H1 (cell line): ENCODE data around the gene BBS9. TPM values are rescaled to one million over a fixed set of nuclear protein-coding genes. Genes with fewer than 3 reads are reported as not detected.

Source experiments
- CTCF ChIA-PET: fragments of 300-600 bp; sonication (Branson Sonifier 250); formaldehyde crosslinking; loops from one replicate; lab custom pipeline; 2021; ENCODE audit not compliant: partially characterized antibody; lab: Charles Lee
- POLR2A ChIA-PET: fragments of 300-600 bp; sonication (Branson Sonifier 250); formaldehyde crosslinking; loops from one replicate; lab custom pipeline; 2021; ENCODE audit warnings: inconsistent platforms; ENCODE audit not compliant: partially characterized antibody; lab: Charles Lee
- DNase-seq, 2 experiments: peaks; one replicate each; pipeline versions ENCODE4 v3.0.0 to v3.0.0-alpha.2; 2010 to 2022; ENCODE audit warnings: low spot score in 2 of 2, low read depth in 1 of 2, mixed read lengths in 1 of 2
- FAIRE-seq: peaks from 2 replicates; lab custom pipeline; 2011; peaks lifted over from hg19 to GRCh38; lab: Jason Lieb, UNC
- H2AFZ ChIP-seq: 2 replicates; pipeline ENCODE4 v1.8.1; 2012; ENCODE audit warnings: low read length, inconsistent platforms
- H2AK5ac ChIP-seq: 2 replicates; pipeline ENCODE4 v1.6.1; 2013; ENCODE audit warnings: low read depth, low read length
- H2BK120ac ChIP-seq: replicated peaks from 2 replicates; pipeline ENCODE3; 2013; ENCODE audit warnings: low read depth, low read length, inconsistent platforms
- H2BK12ac ChIP-seq: 2 replicates; pipeline ENCODE4 v1.6.1; 2013; ENCODE audit warnings: low read depth, low read length
- H2BK15ac ChIP-seq: 2 replicates; pipeline ENCODE4 v1.6.1; 2013; ENCODE audit warnings: low read length
- H2BK20ac ChIP-seq: 2 replicates; pipeline ENCODE4 v1.6.1; 2013; ENCODE audit warnings: low read length
- H2BK5ac ChIP-seq: 2 replicates; pipeline ENCODE4 v1.6.1; 2013; ENCODE audit warnings: low read depth, low read length
- H3K14ac ChIP-seq: 2 replicates; pipeline ENCODE4 v1.6.1; 2013; ENCODE audit warnings: inconsistent platforms; ENCODE audit not compliant: insufficient read length
- H3K18ac ChIP-seq: 2 replicates; pipeline ENCODE4 v1.6.1; 2013; ENCODE audit warnings: low read length; ENCODE audit errors: extremely low read depth
- H3K23ac ChIP-seq: 2 replicates; pipeline ENCODE4 v1.6.1; 2013; ENCODE audit warnings: inconsistent platforms; ENCODE audit not compliant: insufficient read length
- H3K23me2 ChIP-seq: 2 replicates; pipeline ENCODE4 v1.6.1; 2013; ENCODE audit warnings: low read depth, low read length
- H3K27ac ChIP-seq: 2 replicates; pipeline ENCODE4 v1.6.1; 2011; ENCODE audit warnings: low read depth, low read length, inconsistent platforms
- H3K27me3 ChIP-seq, 4 experiments: replicated peaks in 1 of 4; 1 replicate in 1 of 4; 2 replicates in 3 of 4; pipeline versions ENCODE4 v1.6.1 to v1.8.1; 2011 to 2013; ENCODE audit warnings: low read length in 3 of 4, mild to moderate bottlenecking in 3 of 4, inconsistent platforms in 2 of 4, mixed read lengths in 2 of 4, moderate library complexity in 1 of 4; ENCODE audit not compliant: control insufficient read depth in 3 of 4, insufficient read depth in 3 of 4; ENCODE audit errors: extremely low read depth in 1 of 4
- H3K36me3 ChIP-seq, 4 experiments: 2 replicates each; pipeline versions ENCODE4 v1.6.1 to v1.8.1; 2011 to 2013; ENCODE audit warnings: mild to moderate bottlenecking in 4 of 4, low read length in 3 of 4, moderate library complexity in 2 of 4, control low read depth in 1 of 4, inconsistent platforms in 1 of 4; ENCODE audit not compliant: insufficient read depth in 4 of 4, control insufficient read depth in 2 of 4
- H3K4ac ChIP-seq: replicated peaks from 2 replicates; pipeline ENCODE3; 2013; ENCODE audit warnings: low read length, low read depth, mixed read lengths, inconsistent platforms; ENCODE audit not compliant: insufficient read length
- H3K4me1 ChIP-seq, 4 experiments: replicated peaks in 1 of 4; 1 replicate in 1 of 4; 2 replicates in 3 of 4; pipeline versions ENCODE4 v1.6.1 to v1.8.1; 2011 to 2013; ENCODE audit warnings: low read length in 3 of 4, inconsistent platforms in 2 of 4, mixed read lengths in 1 of 4; ENCODE audit not compliant: insufficient read depth in 4 of 4, control insufficient read depth in 3 of 4
- H3K4me2 ChIP-seq, 2 experiments: 2 replicates each; pipeline versions ENCODE4 v1.6.1 to v1.8.1; 2011 to 2013; ENCODE audit warnings: low read depth in 2 of 2, low read length in 2 of 2, control low read depth in 1 of 2, inconsistent platforms in 1 of 2, mild to moderate bottlenecking in 1 of 2; ENCODE audit not compliant: insufficient read depth in 1 of 2
- H3K4me3 ChIP-seq, 4 experiments: fragments of 200-600, 300-600 bp in 1 of 4; sonication (generic), shearing (Covaris generic), sonication (Bioruptor Twin) in 1 of 4; 2 replicates each; pipeline versions ENCODE4 v1.5.1 to v1.8.1; 2011 to 2016; ENCODE audit warnings: low read length in 4 of 4, low read depth in 3 of 4, control low read depth in 2 of 4, inconsistent platforms in 2 of 4, mild to moderate bottlenecking in 2 of 4, mixed read lengths in 1 of 4, moderate library complexity in 1 of 4; ENCODE audit not compliant: insufficient read depth in 2 of 4; ENCODE audit errors: extremely low read depth in 1 of 4
- H3K56ac ChIP-seq: replicated peaks from 2 replicates; pipeline ENCODE3; 2013; ENCODE audit warnings: low read depth, mild to moderate bottlenecking, mixed read lengths, low read length, inconsistent platforms; ENCODE audit not compliant: insufficient read length
- H3K79me1 ChIP-seq: 2 replicates; pipeline ENCODE4 v1.6.1; 2013; ENCODE audit warnings: low read depth, low read length, control low read depth
- H3K79me2 ChIP-seq, 2 experiments: 2 replicates each; pipeline versions ENCODE4 v1.6.1 to v1.8.1; 2012 to 2013; ENCODE audit warnings: low read length in 2 of 2, mild to moderate bottlenecking in 2 of 2, inconsistent platforms in 1 of 2; ENCODE audit not compliant: insufficient read depth in 2 of 2, control insufficient read depth in 1 of 2
- H3K9ac ChIP-seq, 4 experiments: replicated peaks in 1 of 4; 1 replicate in 1 of 4; 2 replicates in 3 of 4; pipeline versions ENCODE4 v1.6.1 to v1.8.1; 2011 to 2013; ENCODE audit warnings: low read depth in 3 of 4, low read length in 3 of 4, control low read depth in 2 of 4, mild to moderate bottlenecking in 2 of 4, moderate library complexity in 2 of 4, inconsistent platforms in 1 of 4; ENCODE audit errors: extremely low read depth in 1 of 4
- H3K9me3 ChIP-seq, 2 experiments: 2 replicates each; pipeline versions ENCODE4 v1.6.1 to v1.8.1; 2012 to 2013; ENCODE audit warnings: mild to moderate bottlenecking in 2 of 2, moderate library complexity in 2 of 2, control low read depth in 1 of 2, inconsistent platforms in 1 of 2, low read depth in 1 of 2, low read length in 1 of 2, mixed read lengths in 1 of 2; ENCODE audit not compliant: insufficient read depth in 2 of 2
- H4K20me1 ChIP-seq, 2 experiments: replicated peaks in 1 of 2; 2 replicates each; pipeline versions ENCODE3 to v1.8.1; 2011 to 2013; ENCODE audit warnings: inconsistent platforms in 2 of 2, low read length in 2 of 2, mild to moderate bottlenecking in 1 of 2; ENCODE audit not compliant: insufficient read depth in 2 of 2, control insufficient read depth in 1 of 2
- H4K5ac ChIP-seq: 2 replicates; pipeline ENCODE4 v1.6.1; 2013; ENCODE audit warnings: low read length, low read depth, mixed read lengths, inconsistent platforms; ENCODE audit not compliant: insufficient read length
- H4K8ac ChIP-seq: 2 replicates; pipeline ENCODE4 v1.8.0; 2013; ENCODE audit warnings: mild to moderate bottlenecking, moderate library complexity, low read length, inconsistent platforms; ENCODE audit not compliant: insufficient read depth; ENCODE audit errors: extremely low read depth
- H4K91ac ChIP-seq: replicated peaks from 2 replicates; pipeline ENCODE3; 2013; ENCODE audit warnings: low read length, mixed read lengths, inconsistent platforms; ENCODE audit not compliant: insufficient read length
- USF2 ChIP-seq: IDR thresholded peaks from 2 replicates; pipeline ENCODE4 v1.6.1; 2011; ENCODE audit warnings: low read length, improper control_type of control experiment
- WGBS, 2 experiments: shearing (Covaris generic) in 1 of 2; methylation state at CpG; one replicate each; pipeline versions ENCODE4 v1.1.6 to v1.1.7; 2013 to 2015; ENCODE audit warnings: low lambda C conversion rate in 2 of 2, mixed read lengths in 2 of 2, inconsistent platforms in 1 of 2, low coverage in 1 of 2, missing lambda C conversion rate in 1 of 2; ENCODE audit not compliant: insufficient replicate concordance in 2 of 2, insufficient coverage in 1 of 2, insufficient read length in 1 of 2; ENCODE audit errors: extremely low coverage in 1 of 2, missing lambda C conversion rate in 1 of 2; 5-methylcytosine and 5-hydroxymethylcytosine counted together
- polyA plus RNA-seq, 7 experiments: library from polyadenylated mRNA; depleted of rRNA in 3 of 7; stranded (reverse) in 5 of 7; unstranded in 2 of 7; fragments of >200 nt in 5 of 7; fragments of 200-250 nt in 2 of 7; gene quantifications; 1 replicate in 5 of 7; 2 replicates in 1 of 7; 4 replicates in 1 of 7; pipeline versions ENCODE4 v1.2.1 to v1.2.3, GENCODE V29; 2011 to 2013; ENCODE audit warnings: missing spikeins in 2 of 7, mixed read lengths in 2 of 7
- total RNA-seq: library from RNA; stranded (reverse); fragmentation: NEBNext Ultra II Directional; extraction: Animal tissue kit (Norgen Biotek cat#: 25700); gene quantifications from 2 replicates; pipeline ENCODE4 v1.2.1, GENCODE V29; 2021

BBS9 gene
- total and polyA plus RNA-seq, 2 of the 8 experiments (the other 6 are each of a cell fraction or from before 2014, with no cell fraction given) = 22.3 to 37.0 TPM

GRCh38 chr7:33261585-33261984 lies 132.2 kb downstream of the BBS9 start:
- H2BK15ac ChIP-seq = no peak overlapping the region
- H3K4ac ChIP-seq = no peak overlapping the region
- H3K14ac ChIP-seq = no peak overlapping the region
- no peaks in the 10 kb centered on the region for H3K79me1 ChIP-seq
- no peak overlapping the region for H3K4me3 ChIP-seq
- H3K56ac ChIP-seq = no peak overlapping the region
- 76% methylated on average over 3 of the region's 3 CpGs; no CpG with 5 or more reads in 1 of the 2 experiments for WGBS, 2 experiments
- CTCF ChIA-PET = interaction anchor here (0.6 to 2.3 kb wide), 3 partner anchors 19 to 671 kb away, joined by 3 to 7 read pairs (median 4); no protein-coding TSS in a partner anchor
- FAIRE-seq (no peak), DNase-seq (no peak)
- peaks cover 0 to 8% (median 6%) of the 10 kb centered on the region in 4 experiments; a peak in 4 of 7 replicates for H3K4me1 ChIP-seq
- no peak overlapping the region for H4K91ac ChIP-seq
- H3K9me3 ChIP-seq = no peaks in the 10 kb centered on the region
- POLR2A ChIA-PET = no interaction called here
- no peak overlapping the region for H2BK120ac ChIP-seq
- no peaks in the 10 kb centered on the region for H3K27me3 ChIP-seq
- no peak overlapping the region for H3K23ac ChIP-seq
- no peaks in the 10 kb centered on the region for H3K79me2 ChIP-seq
- no peak overlapping the region for H2BK5ac ChIP-seq
- no peak overlapping the region for H2BK12ac ChIP-seq
- H2BK20ac ChIP-seq = no peak overlapping the region
- no peak overlapping the region for H3K27ac ChIP-seq
- no peak overlapping the region for H4K8ac ChIP-seq
- no peak overlapping the region for H2AFZ ChIP-seq
- H3K23me2 ChIP-seq = no peaks in the 10 kb centered on the region
- no peaks in the 10 kb centered on the region for H3K36me3 ChIP-seq
- no peak overlapping the region for H2AK5ac ChIP-seq
- H3K18ac ChIP-seq = no peak overlapping the region
- H3K4me2 ChIP-seq = no peak overlapping the region
- H4K5ac ChIP-seq = no peak overlapping the region
- H4K20me1 ChIP-seq = no peaks in the 10 kb centered on the region
- H3K9ac ChIP-seq = no peak overlapping the region
- TF ChIP-seq USF2 = no peak
